GM12874 (cell line): ENCODE results near the gene SLIT3.

Source experiments
- TF ChIP-seq, protein P1 (sequence below): IDR thresholded peaks from 2 replicates; pipeline ENCODE4 v1.5.1; 2011; ENCODE audit warnings: low read depth, mild to moderate bottlenecking, control low read depth, low read length, moderate library complexity; ENCODE audit not compliant: insufficient read depth

The SLIT3 gene

DNA sequence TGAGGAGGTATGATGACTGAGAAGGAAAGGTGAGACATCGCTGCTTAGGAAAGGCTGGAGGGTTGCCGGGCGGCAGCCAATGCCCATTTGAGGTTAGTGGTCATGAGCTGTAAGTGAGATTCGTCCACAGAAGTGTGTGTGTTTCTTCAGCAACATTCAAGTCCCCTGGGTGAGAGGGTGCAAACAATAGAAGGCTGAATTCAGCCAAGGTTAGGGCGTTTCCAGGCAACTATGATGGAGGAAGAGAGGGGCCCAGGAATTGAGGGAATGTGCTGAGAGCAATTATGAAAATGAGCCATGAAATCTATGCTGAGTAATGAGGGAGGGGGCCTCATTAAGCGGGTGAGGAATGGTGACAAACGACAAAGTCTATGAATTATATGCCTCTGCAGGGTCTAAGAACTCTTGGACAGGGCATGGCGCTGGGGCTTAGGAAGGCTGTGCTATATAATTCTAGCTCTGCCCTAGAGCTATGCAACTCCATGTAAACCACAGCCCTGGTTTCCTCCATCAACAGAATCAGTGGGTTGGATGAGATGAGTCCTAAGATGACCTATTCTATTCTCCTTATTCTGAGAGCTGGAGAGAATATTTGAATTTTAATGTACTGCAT lies 96.0 kb downstream of the SLIT3 start:
- TF ChIP-seq, protein P1, sequence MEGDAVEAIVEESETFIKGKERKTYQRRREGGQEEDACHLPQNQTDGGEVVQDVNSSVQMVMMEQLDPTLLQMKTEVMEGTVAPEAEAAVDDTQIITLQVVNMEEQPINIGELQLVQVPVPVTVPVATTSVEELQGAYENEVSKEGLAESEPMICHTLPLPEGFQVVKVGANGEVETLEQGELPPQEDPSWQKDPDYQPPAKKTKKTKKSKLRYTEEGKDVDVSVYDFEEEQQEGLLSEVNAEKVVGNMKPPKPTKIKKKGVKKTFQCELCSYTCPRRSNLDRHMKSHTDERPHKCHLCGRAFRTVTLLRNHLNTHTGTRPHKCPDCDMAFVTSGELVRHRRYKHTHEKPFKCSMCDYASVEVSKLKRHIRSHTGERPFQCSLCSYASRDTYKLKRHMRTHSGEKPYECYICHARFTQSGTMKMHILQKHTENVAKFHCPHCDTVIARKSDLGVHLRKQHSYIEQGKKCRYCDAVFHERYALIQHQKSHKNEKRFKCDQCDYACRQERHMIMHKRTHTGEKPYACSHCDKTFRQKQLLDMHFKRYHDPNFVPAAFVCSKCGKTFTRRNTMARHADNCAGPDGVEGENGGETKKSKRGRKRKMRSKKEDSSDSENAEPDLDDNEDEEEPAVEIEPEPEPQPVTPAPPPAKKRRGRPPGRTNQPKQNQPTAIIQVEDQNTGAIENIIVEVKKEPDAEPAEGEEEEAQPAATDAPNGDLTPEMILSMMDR: no peak

- TF ChIP-seq, protein P1: no peak
Observed at GRCh38 chr5:169202969-169203368, 98.0 kb downstream of the SLIT3 start.

DNA sequence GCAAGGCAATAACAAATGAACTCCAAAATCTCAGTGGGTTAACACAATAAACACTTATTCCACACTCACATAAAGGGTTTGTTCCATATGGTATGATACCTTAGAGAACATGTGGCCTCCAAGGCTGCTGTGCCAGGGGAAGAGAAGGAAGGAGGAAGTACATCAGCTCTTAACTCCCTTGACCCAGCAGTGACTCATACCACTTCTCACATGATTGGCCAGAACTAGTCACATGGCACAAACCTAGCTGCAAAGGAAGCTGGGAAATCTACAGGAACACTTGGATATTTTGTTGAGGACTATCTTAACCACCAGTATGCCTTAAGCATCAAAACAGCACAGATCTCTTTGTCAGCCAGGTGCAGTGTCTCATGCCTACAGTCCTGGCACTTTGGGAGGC lies 99.3 kb downstream of the SLIT3 start:
- TF ChIP-seq, protein P1: no peak

DNA sequence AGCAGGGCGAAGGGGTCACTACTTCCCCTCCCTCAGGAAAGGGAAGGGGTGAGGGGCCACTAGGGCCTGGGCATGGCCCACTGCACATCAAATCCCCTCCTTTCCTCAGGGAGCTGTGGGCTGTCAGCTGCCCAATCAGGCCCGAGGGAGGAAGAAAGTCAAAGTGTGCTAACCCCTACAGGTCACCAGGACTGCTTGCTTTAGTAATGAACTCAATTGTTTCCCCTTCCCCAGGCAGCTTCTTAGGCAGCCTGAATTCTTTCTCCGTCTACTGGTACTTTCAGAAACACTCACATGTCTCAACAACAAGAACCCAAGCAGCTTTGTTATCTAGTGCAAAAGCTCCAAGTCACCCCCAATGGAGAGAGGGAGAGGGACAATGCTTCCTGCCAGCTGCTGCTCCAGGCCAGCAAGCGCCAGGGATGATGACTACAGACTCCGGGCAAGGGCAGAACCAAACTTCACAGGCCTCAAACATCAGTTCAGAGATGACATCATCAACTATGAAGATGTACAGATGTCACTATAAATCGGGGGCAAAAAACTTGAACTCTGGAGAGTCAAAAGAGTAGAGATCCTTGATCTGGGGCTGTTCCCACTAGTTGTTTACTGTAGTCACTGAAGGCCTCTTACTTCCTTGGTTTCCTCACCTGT lies 100.7 kb downstream of the SLIT3 start:
- TF ChIP-seq, protein P1: no peak

GRCh38 chr5:169197343-169197742 lies 103.6 kb downstream of the SLIT3 start:
- TF ChIP-seq, protein P1: no peak

- TF ChIP-seq, protein P1: no peak
Observed at GRCh38 chr5:169196059-169196458, 104.9 kb downstream of the SLIT3 start.

- TF ChIP-seq, protein P1: no peak
Observed at GRCh38 chr5:169195601-169196000, 105.3 kb downstream of the SLIT3 start.
